Measurements from ENCODE around the gene DCC. TPM values are rescaled to one million over a fixed set of nuclear protein-coding genes. Genes with fewer than 3 reads are reported as not detected.

The DCC gene
- total RNA-seq, 2 donors from 2014 or later: 0.33 TPM; not detected in 1

DNA sequence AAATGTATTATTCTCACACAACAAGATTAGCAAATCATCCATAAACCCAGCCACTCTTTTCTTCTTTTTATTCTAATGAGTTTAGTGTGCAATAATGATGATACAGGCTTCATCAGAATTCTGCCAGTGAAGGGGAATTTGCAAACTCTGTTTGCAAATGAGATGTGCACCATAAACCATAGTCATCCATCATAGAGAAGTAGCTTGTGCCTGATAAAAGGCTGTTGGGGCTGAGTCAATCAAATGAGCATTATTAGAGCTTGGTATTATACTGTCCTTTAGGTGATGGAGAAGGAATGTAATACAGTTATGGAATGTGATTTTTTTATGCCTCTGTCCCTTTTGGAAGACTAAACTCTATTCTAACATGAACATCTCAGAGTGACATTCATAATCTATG, 101.8 kb downstream of the DCC start:
- TF ChIP-seq POLR2A (IDR thresholded peaks at IDR 0.05) (no peak), CTCF (IDR thresholded peaks at IDR 0.05) (no peak)
- DNase-seq: no peak
- Histone ChIP-seq H3K27ac (no peak overlapping the region), H3K9me3 (no peaks in the 10 kb centered on the region), H3K4me1 (peaks cover 12% of the 10 kb centered on the region), H3K36me3 (replicated peaks in 1 of 2; ENCODE audit: insufficient read depth in 1 of 2, low read depth in 2 of 2) (no peaks in the 10 kb centered on the region), H3K27me3 (no peaks in the 10 kb centered on the region), H3K4me3 (no peak overlapping the region)
- intact Hi-C loops (cut with DNase I): no loop called here
- no peak for ATAC-seq

- H3K27me3 ChIP-seq: no peaks in the 10 kb centered on the region
- H3K36me3 ChIP-seq (replicated peaks in 1 of 2; ENCODE audit: insufficient read depth in 1 of 2, low read depth in 2 of 2): no peaks in the 10 kb centered on the region
- H3K4me3 ChIP-seq: no peak overlapping the region
- H3K27ac ChIP-seq: no peak overlapping the region
- H3K4me1 ChIP-seq: peaks cover 12% of the 10 kb centered on the region
- WGBS, 2 donors: 91 to 93% methylated on average over 2 of the region's 2 CpGs
- no peak for DNase-seq
- no peak for ATAC-seq
- intact Hi-C loops (cut with DNase I): no loop called here
- TF ChIP-seq CTCF (IDR thresholded peaks at IDR 0.05) (no peak), POLR2A (IDR thresholded peaks at IDR 0.05) (no peak)
- no peaks in the 10 kb centered on the region for H3K9me3 ChIP-seq
These were observed 102.7 kb downstream of the DCC start for GRCh38 chr18:52442686-52443085.

GRCh38 chr18:52451256-52451655, 111.3 kb downstream of the DCC start:
- Histone ChIP-seq H3K36me3 (replicated peaks in 1 of 2; ENCODE audit: insufficient read depth in 1 of 2, low read depth in 2 of 2) (no peaks in the 10 kb centered on the region), H3K27ac (no peak overlapping the region), H3K4me1 (no peaks in the 10 kb centered on the region), H3K9me3 (no peaks in the 10 kb centered on the region), H3K4me3 (no peak overlapping the region), H3K27me3 (no peaks in the 10 kb centered on the region)
- ATAC-seq (no peak), DNase-seq (no peak)
- intact Hi-C loops (cut with DNase I): no loop called here
- TF ChIP-seq CTCF (IDR thresholded peaks at IDR 0.05): no peak
- no peak for TF ChIP-seq POLR2A (IDR thresholded peaks at IDR 0.05)
- 68 to 70% methylated on average over 4 of the region's 4 CpGs for WGBS, 2 donors

DNA sequence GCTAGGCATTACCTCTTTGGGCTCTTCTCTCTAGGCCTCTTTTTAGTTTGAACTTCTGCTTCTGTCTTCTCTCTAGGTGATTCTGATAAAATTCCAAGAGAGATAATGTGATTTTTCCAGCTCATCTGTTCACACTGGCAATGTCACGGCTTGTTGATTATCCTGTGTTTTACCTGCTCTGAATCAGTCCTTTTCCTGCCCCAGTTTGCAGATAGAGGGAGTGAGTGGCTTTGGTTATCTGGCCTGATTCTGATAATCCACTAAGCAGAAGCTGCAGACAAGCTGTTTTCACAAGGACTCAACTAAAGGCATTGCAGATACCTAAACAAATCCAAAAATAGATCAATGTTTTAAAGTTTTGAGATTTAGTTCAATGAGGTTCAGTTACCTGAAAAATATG, 111.9 kb downstream of the DCC start:
- Histone ChIP-seq H3K27ac (no peak overlapping the region), H3K36me3 (replicated peaks in 1 of 2; ENCODE audit: insufficient read depth in 1 of 2, low read depth in 2 of 2) (no peaks in the 10 kb centered on the region), H3K27me3 (no peaks in the 10 kb centered on the region), H3K4me1 (no peaks in the 10 kb centered on the region), H3K4me3 (no peak overlapping the region), H3K9me3 (no peaks in the 10 kb centered on the region)
- intact Hi-C loops (cut with DNase I): no loop called here
- ATAC-seq (no peak), DNase-seq (no peak)
- WGBS, 2 donors: 57 to 64% methylated on average over 1 of the region's 1 CpG
- no peak for TF ChIP-seq POLR2A (IDR thresholded peaks at IDR 0.05)
- no peak for TF ChIP-seq CTCF (IDR thresholded peaks at IDR 0.05)

- Histone ChIP-seq H3K36me3 (replicated peaks in 1 of 2; ENCODE audit: insufficient read depth in 1 of 2, low read depth in 2 of 2) (no peaks in the 10 kb centered on the region), H3K27me3 (no peaks in the 10 kb centered on the region), H3K27ac (no peak overlapping the region), H3K4me1 (no peaks in the 10 kb centered on the region), H3K9me3 (no peaks in the 10 kb centered on the region), H3K4me3 (no peak overlapping the region)
- no peak for ATAC-seq
- intact Hi-C loops (cut with DNase I): no loop called here
- 77 to 81% methylated on average over 4 of the region's 4 CpGs for WGBS, 2 donors
- no peak for DNase-seq
- no peak for TF ChIP-seq CTCF (IDR thresholded peaks at IDR 0.05)
- no peak for TF ChIP-seq POLR2A (IDR thresholded peaks at IDR 0.05)
These were observed 112.4 kb downstream of the DCC start for GRCh38 chr18:52452427-52452826.

Data from body of pancreas (tissue), 4 donors.